ENCODE measurements around the gene MPV17L.
"Not testable (repeated sequence)": the region's sequence is repeated elsewhere in the genome, so short reads cannot be mapped to it uniquely, and the experiment has no call there.

The MPV17L gene

DNA sequence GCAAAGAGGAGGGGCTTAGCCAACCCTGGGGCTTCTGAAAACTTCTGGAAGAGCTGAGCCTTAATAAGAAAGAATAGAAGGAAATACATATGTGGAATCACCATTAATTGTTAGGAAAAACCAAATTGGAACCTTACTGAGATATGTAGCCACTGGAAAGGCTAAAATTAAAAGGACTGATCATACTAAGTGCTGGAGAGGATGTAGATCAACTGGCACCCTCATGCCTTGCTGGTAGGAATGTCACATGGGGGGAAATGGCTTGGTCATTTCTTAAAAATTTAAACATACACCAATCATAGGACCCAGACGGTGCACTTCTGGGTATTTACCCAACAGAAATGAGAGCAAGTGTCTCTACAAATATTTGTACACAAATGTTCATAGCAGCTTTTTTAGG lies 49.9 kb downstream of the MPV17L start:
- H3K4me3 ChIP-seq: no peak overlapping the region
- no peaks in the 10 kb centered on the region for H3K36me3 ChIP-seq (ENCODE audit: insufficient read depth, low read length)
- no peaks in the 10 kb centered on the region for H3K9me3 ChIP-seq (ENCODE audit: low read depth, low read length)
- no peak overlapping the region for H3K9ac ChIP-seq (ENCODE audit: insufficient read length)
- no peak for DNase-seq (ENCODE audit: low read depth, low spot score)
- TF ChIP-seq FOXP2 (optimal IDR thresholded peaks at IDR 0.05; ENCODE audit: control extremely low read depth, extremely low read length, insufficient read depth) (no peak), EZH2 (IDR thresholded peaks at IDR 0.05) (no peak), POLR2AphosphoS5 (IDR thresholded peaks at IDR 0.05; ENCODE audit: borderline replicate concordance, low read depth, low read length) (no peak)
- H3K27ac ChIP-seq: no peak overlapping the region

GRCh38 chr16:15446901-15447300 lies 51.3 kb downstream of the MPV17L start:
- H3K9ac ChIP-seq (ENCODE audit: insufficient read length): no peak overlapping the region
- DNase-seq (ENCODE audit: low read depth, low spot score): no peak
- H3K9me3 ChIP-seq (ENCODE audit: low read depth, low read length): no peaks in the 10 kb centered on the region
- TF ChIP-seq POLR2AphosphoS5 (IDR thresholded peaks at IDR 0.05; ENCODE audit: borderline replicate concordance, low read depth, low read length) (no peak), EZH2 (IDR thresholded peaks at IDR 0.05) (no peak), FOXP2 (optimal IDR thresholded peaks at IDR 0.05; ENCODE audit: control extremely low read depth, extremely low read length, insufficient read depth) (no peak)
- H3K27ac ChIP-seq: no peak overlapping the region
- H3K4me3 ChIP-seq: no peak overlapping the region
- no peaks in the 10 kb centered on the region for H3K36me3 ChIP-seq (ENCODE audit: insufficient read depth, low read length)

DNA sequence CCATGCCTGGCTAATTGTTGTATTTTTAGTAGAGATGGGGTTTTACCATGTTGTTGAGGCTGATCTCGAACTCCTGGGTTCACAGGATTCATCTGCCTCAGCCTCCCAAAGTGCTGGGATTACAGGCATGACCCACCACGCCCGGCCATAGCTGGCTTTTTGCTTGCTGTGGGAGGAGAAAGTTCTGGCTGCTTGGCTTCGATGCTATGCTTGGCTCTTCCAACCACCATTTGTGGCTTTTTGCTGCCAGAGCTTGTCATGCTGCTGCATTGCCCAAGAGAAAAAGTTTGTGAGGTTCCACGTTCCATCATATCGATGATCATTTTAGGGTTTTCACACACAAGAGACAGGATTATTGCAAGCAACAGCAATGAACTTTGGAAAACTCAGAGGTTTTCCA lies 55.1 kb downstream of the MPV17L start:
- TF ChIP-seq FOXP2 (optimal IDR thresholded peaks at IDR 0.05; ENCODE audit: control extremely low read depth, extremely low read length, insufficient read depth) (no peak), POLR2AphosphoS5 (IDR thresholded peaks at IDR 0.05; ENCODE audit: borderline replicate concordance, low read depth, low read length) (no peak), EZH2 (IDR thresholded peaks at IDR 0.05) (no peak)
- Histone ChIP-seq H3K9ac (ENCODE audit: insufficient read length) (no peak overlapping the region), H3K9me3 (ENCODE audit: low read depth, low read length) (no peaks in the 10 kb centered on the region), H3K36me3 (ENCODE audit: insufficient read depth, low read length) (no peaks in the 10 kb centered on the region), H3K4me3 (no peak overlapping the region), H3K27ac (no peak overlapping the region)
- DNase-seq (ENCODE audit: low read depth, low spot score): no peak

DNA sequence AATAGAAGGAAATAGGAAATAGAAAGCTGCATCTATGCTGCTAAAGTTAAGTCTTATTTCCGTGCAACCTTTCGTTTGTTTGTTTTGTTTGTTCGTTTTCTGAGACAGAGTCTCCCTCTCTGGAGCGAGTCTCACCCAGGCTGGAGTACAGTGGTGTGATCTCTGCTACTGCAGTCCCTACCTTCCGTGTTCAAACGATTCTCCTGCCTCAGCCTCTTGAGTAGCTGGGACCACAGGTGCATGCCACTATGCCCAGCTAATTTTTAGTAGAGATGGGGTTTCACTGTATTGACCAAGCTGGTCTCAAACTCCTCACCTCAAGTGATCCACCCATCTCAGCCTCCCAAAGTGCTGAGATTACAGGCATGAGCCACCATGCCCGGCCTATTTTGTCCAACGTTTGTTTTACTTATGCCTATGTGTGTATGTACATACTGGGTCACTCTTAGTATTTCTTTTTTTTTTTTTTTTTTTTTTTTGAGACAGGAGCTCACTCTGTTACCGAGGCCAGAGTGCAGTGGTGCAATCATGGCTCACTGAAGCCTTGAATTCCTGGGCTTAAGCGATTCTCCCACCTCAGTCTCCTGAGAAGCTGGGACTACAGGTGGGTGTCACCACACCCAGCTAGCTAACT lies 55.7 kb downstream of the MPV17L start:
- no peak overlapping the region for H3K27ac ChIP-seq
- H3K36me3 ChIP-seq (ENCODE audit: insufficient read depth, low read length): no peaks in the 10 kb centered on the region
- no peak for TF ChIP-seq FOXP2 (optimal IDR thresholded peaks at IDR 0.05; ENCODE audit: control extremely low read depth, extremely low read length, insufficient read depth)
- TF ChIP-seq EZH2 (IDR thresholded peaks at IDR 0.05): no peak
- TF ChIP-seq POLR2AphosphoS5 (IDR thresholded peaks at IDR 0.05; ENCODE audit: borderline replicate concordance, low read depth, low read length): no peak
- no peak for DNase-seq (ENCODE audit: low read depth, low spot score)
- no peak overlapping the region for H3K4me3 ChIP-seq
- no peak overlapping the region for H3K9ac ChIP-seq (ENCODE audit: insufficient read length)
- no peaks in the 10 kb centered on the region for H3K9me3 ChIP-seq (ENCODE audit: low read depth, low read length)

- H3K27ac ChIP-seq: no peak overlapping the region
- H3K4me3 ChIP-seq: no peak overlapping the region
- H3K9ac ChIP-seq (ENCODE audit: insufficient read length): no peak overlapping the region
- no peaks in the 10 kb centered on the region for H3K36me3 ChIP-seq (ENCODE audit: insufficient read depth, low read length)
- no peaks in the 10 kb centered on the region for H3K9me3 ChIP-seq (ENCODE audit: low read depth, low read length)
- no peak for DNase-seq (ENCODE audit: low read depth, low spot score)
- TF ChIP-seq FOXP2 (optimal IDR thresholded peaks at IDR 0.05; ENCODE audit: control extremely low read depth, extremely low read length, insufficient read depth): no peak
- TF ChIP-seq EZH2 (IDR thresholded peaks at IDR 0.05): no peak
- no peak for TF ChIP-seq POLR2AphosphoS5 (IDR thresholded peaks at IDR 0.05; ENCODE audit: borderline replicate concordance, low read depth, low read length)
Observed at GRCh38 chr16:15452246-15452855, 56.8 kb downstream of the MPV17L start.

- not testable (repeated sequence) for H3K9ac ChIP-seq (ENCODE audit: insufficient read length); H3K27ac ChIP-seq; H3K9me3 ChIP-seq (ENCODE audit: low read depth, low read length); DNase-seq (ENCODE audit: low read depth, low spot score); H3K4me3 ChIP-seq; H3K36me3 ChIP-seq (ENCODE audit: insufficient read depth, low read length)
Observed at GRCh38 chr16:15453296-15453695, 57.7 kb downstream of the MPV17L start.

- H3K36me3 ChIP-seq (ENCODE audit: insufficient read depth, low read length); DNase-seq (ENCODE audit: low read depth, low spot score); H3K27ac ChIP-seq; H3K9me3 ChIP-seq (ENCODE audit: low read depth, low read length); H3K4me3 ChIP-seq; H3K9ac ChIP-seq (ENCODE audit: insufficient read length): not testable (repeated sequence)
Observed at GRCh38 chr16:15454933-15455332, 59.4 kb downstream of the MPV17L start.

DNA sequence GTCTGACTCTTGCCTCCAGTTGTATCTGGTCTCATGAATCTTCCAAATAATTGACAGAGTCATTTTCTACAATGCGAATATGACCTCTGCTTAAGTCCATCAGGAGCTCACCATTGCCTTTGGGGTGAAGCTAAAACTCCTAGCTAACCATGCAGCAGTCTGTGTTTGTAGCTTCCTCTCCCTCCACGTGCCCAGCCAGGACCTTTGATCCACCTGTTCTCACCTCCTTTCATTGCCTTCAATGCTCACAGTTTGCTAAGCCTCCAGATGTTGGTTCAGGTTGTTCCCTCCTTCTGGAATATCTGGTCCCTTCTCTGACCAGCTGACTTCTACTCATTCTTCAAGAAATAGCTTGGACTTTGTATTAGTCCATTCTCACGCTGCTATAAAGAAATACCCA lies 61.8 kb downstream of the MPV17L start:
- Histone ChIP-seq H3K9me3 (ENCODE audit: low read depth, low read length) (no peaks in the 10 kb centered on the region), H3K27ac (no peak overlapping the region), H3K36me3 (ENCODE audit: insufficient read depth, low read length) (no peaks in the 10 kb centered on the region), H3K4me3 (no peak overlapping the region), H3K9ac (ENCODE audit: insufficient read length) (no peak overlapping the region)
- TF ChIP-seq FOXP2 (optimal IDR thresholded peaks at IDR 0.05; ENCODE audit: control extremely low read depth, extremely low read length, insufficient read depth) (no peak), POLR2AphosphoS5 (IDR thresholded peaks at IDR 0.05; ENCODE audit: borderline replicate concordance, low read depth, low read length) (no peak), EZH2 (IDR thresholded peaks at IDR 0.05) (no peak)
- DNase-seq (ENCODE audit: low read depth, low spot score): no peak

- Histone ChIP-seq H3K27ac (no peak overlapping the region), H3K9ac (ENCODE audit: insufficient read length) (no peak overlapping the region), H3K36me3 (ENCODE audit: insufficient read depth, low read length) (no peaks in the 10 kb centered on the region), H3K9me3 (ENCODE audit: low read depth, low read length) (no peaks in the 10 kb centered on the region), H3K4me3 (no peak overlapping the region)
- TF ChIP-seq EZH2 (IDR thresholded peaks at IDR 0.05): no peak
- TF ChIP-seq FOXP2 (optimal IDR thresholded peaks at IDR 0.05; ENCODE audit: control extremely low read depth, extremely low read length, insufficient read depth): no peak
- no peak for TF ChIP-seq POLR2AphosphoS5 (IDR thresholded peaks at IDR 0.05; ENCODE audit: borderline replicate concordance, low read depth, low read length)
- DNase-seq (ENCODE audit: low read depth, low spot score): no peak
Observed at GRCh38 chr16:15457958-15458357, 62.4 kb downstream of the MPV17L start.

Measured in SK-N-MC (cell line).